NCI-H2107 treated with DMSO at 0.1 percent for 48 hours (cell line): ENCODE measurements around the gene LBHD1.
A peak's percentile ranks its signal among the peaks of the same experiment; 100 is the strongest.
"Not testable (repeated sequence)": the region's sequence is repeated elsewhere in the genome, so short reads cannot be mapped to it uniquely, and the experiment has no call there.

Experiments
- DNase-seq: peaks from one replicate; lab custom pipeline; 2025; ENCODE audit not compliant: unreplicated experiment; lab: John Stamatoyannopoulos, UW

The LBHD1 gene

DNA sequence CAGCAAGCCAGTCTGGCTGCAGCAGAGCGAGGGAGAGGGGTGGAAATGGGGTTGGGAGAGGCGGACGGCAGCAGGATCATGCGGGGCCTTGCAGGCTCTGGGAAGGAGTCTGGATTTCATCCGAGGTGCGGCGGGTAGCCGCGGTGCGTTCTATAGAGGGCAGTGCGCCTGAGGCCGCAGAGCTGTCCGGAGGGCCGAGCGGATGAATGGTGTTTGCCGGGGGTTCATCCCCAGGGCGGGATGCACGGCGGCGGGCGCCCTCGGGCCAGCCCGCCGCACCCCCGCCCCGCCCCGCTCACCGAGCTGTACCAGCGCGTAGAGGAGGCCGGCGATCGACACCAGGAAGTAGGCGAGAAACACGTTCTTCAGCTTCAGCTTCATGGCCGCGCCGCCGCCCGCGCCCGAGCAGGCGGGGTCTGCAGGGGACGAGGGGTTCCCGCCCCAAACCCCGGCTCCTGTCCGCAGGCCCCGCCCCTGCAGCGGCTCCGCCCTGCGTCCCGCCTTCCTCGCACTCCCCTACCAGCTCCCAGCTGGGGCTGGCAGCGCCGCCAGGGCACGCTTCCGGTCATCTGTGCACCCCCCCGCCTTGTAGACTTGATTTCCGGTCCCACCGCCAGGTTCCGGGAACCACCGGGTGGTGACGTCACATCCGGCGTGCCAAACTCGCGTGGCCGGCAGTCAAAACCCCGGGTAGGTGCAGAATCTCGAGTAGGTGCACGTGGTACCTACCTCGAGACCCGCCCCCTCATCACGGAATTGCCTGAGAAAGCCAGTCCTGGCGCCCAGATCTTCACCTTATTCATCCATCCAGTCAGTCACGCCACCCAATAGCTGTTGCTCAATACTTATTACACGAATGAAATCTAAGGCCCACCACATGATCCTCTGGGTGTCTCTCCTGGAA is 50.2 kb downstream of the LBHD1 start, which contains the start of gene B3GAT3:
B3GAT3 (minus strand) TSS at position 420 of the 904 bp plus-strand sequence; CDS start at position 381, 39 bp downstream.
- peak; percentile 89 for DNase-seq

DNA sequence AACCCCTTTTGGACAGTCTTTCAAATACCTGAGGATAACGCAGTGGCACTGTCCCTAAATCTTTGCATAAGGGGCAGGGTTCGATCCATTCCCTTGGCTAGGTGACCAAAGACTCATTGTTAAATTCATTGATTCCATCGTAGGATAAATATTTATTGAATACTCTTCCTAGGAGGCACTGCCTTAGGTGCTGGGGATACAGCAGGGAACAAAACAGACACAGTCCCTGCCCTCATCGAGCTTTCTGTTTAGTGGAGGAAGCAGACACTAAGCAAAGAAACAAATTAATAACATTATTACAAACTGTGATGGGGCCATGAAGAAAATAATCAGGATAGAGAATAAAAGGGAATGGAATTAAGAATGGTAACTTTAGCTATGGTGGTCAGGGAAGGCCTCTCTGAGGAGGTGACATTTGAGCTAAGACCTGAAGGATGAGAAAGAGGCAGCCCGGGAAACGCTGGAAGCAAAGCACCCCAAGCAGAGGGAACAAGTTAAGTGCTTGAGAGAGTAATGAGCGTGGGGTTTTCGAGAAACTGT is 51.0 kb downstream of the LBHD1 start:
- no peak for DNase-seq

DNA sequence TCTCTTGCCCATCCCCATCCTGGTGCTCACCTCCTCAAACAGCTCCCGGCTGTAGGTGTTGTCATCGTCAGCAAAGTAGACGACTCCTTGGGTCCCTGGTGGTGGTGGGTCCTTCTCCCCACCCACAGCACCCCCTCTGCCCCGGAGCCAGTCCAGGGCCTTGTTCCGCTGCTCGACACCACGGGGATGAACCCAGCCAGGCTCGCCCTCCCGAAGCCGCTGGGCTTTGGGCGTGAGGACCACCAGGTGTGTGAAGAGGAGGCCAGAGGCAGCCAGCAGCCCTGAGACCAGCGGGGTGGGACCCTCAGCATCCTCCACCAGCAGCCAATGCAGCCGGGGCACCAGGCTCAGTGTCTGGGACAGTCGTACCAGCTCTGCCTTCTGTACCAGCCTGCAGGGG is 55.1 kb downstream of the LBHD1 start:
- not testable (repeated sequence) for DNase-seq

DNA sequence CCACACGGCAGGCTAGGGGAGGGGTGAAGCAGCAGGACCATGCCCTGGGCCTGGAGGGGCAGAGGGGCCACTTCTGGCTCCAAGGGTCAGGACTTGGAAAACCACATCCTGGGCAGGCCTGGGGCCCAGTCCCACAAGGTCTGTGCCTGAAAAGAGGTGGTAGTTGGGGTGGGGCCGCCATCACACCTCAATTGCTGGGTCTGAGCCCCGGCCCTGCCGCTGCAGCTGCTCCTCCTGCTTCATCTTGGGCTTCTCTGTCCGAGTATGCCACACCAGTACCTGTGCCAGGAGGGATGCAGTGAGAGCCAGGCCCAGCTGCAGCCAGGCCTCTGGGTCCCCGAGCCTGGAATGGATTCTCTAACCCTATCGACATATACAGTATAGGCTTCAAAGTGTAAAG is 56.5 kb downstream of the LBHD1 start:
- no peak for DNase-seq

DNA sequence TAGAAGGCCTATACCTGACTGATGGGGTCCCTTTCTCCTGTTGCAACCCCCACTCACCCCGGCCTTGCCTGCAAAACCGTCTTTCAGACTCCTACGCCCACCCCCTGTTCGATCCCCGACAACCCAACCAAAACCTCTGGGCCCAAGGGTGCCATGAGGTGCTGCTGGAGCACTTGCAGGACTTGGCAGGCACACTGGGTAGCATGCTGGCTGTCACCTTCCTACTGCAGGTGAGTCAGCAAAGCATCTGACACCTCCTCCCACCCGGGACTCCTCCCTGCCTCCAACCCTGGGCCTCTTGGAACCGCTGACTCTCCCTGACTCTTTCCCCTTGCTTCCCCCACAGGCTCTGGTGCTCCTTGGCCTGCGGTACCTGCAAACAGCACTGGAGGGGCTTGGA is 57.8 kb downstream of the LBHD1 start:
- DNase-seq = no peak

DNA sequence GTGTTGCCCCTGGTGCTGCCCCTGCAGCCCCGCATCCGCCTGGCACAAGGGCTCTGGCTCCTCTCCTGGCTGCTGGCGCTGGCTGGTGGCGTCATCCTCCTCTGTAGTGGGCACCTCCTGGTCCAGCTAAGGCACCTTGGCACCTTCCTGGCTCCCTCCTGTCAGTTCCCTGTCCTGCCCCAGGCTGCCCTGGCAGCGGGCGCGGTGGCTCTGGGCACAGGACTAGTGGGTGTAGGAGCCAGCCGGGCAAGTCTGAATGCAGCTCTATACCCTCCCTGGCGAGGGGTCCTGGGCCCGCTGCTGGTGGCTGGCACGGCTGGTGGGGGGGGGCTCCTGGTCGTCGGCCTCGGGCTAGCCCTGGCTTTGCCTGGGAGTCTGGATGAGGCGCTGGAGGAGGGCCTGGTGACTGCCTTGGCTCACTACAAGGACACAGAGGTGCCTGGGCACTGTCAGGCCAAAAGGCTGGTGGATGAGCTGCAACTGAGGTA is 58.7 kb downstream of the LBHD1 start:
- DNase-seq = no peak
